ENCODE data around the gene DCAF17.

DNA sequence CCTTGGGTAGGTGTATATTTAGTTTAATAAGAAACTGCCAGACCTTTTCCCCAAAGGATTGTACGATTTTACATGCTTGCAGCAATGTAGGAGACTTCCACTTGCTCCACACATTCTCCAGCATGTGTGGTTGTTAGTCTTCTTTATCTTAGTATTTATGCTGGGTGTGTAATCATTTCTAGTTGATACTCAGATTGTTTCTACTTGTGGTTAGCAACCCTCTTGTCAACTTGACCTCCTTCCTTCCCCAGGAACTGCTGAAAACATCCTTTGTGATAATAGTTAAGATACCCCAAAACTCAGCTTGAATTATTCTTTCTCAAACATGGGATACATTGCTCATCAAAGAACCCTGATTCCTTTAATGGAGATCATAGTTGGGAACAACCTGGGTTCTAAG, 51.1 kb downstream of the DCAF17 start:
- TF ChIP-seq POLR2A (IDR thresholded peaks at IDR 0.05): no peak
- TF ChIP-seq, protein P1, sequence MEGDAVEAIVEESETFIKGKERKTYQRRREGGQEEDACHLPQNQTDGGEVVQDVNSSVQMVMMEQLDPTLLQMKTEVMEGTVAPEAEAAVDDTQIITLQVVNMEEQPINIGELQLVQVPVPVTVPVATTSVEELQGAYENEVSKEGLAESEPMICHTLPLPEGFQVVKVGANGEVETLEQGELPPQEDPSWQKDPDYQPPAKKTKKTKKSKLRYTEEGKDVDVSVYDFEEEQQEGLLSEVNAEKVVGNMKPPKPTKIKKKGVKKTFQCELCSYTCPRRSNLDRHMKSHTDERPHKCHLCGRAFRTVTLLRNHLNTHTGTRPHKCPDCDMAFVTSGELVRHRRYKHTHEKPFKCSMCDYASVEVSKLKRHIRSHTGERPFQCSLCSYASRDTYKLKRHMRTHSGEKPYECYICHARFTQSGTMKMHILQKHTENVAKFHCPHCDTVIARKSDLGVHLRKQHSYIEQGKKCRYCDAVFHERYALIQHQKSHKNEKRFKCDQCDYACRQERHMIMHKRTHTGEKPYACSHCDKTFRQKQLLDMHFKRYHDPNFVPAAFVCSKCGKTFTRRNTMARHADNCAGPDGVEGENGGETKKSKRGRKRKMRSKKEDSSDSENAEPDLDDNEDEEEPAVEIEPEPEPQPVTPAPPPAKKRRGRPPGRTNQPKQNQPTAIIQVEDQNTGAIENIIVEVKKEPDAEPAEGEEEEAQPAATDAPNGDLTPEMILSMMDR (IDR thresholded peaks at IDR 0.05): no peak

All from body of pancreas (tissue), 4 donors.